Testis (tissue), 3 donors: ENCODE measurements around the gene CCM2. TPM values are rescaled to one million over a fixed set of nuclear protein-coding genes. Genes with fewer than 3 reads are reported as not detected.

Experiments
- DNase-seq: peaks from one replicate; pipeline ENCODE4 v3.0.0-alpha.2; 2019
- H3K27ac ChIP-seq, 2 donors: fragments of 200-600 bp; sonication (generic); one replicate each; pipeline ENCODE4 v1.5.1; 2019
- H3K27me3 ChIP-seq: fragments of 200-600 bp; sonication (generic); one replicate; pipeline ENCODE4 v1.5.1; 2019
- H3K36me3 ChIP-seq: fragments of 200-600 bp; sonication (generic); one replicate; pipeline ENCODE4 v1.5.1; 2017; ENCODE audit warnings: low read depth; ENCODE audit errors: missing control alignments
- H3K4me1 ChIP-seq: fragments of 200-600 bp; sonication (generic); one replicate; pipeline ENCODE4 v1.5.1; 2019
- H3K4me3 ChIP-seq, 2 donors: fragments of 200-600 bp; sonication (generic); one replicate each; pipeline ENCODE4 v1.5.1; 2017 to 2019
- H3K9me3 ChIP-seq: fragments of 200-600 bp; sonication (generic); one replicate; pipeline ENCODE4 v1.5.1; 2017
- CTCF ChIP-seq, 3 experiments: fragments of 450-650 bp in 2 of 3; fragments of 200-600 bp in 1 of 3; sonication (generic) in 1 of 3; IDR thresholded peaks; one replicate each; pipeline ENCODE4 v1.5.1; 2016 to 2019; ENCODE audit warnings: antibody characterized with exemption in 3 of 3, mild to moderate bottlenecking in 2 of 3, moderate library complexity in 1 of 3
- POLR2A ChIP-seq: fragments of 450-650 bp; IDR thresholded peaks from one replicate; pipeline ENCODE4 v1.6.1; 2017; ENCODE audit warnings: antibody characterized with exemption, mild to moderate bottlenecking, moderate library complexity
- WGBS, 2 donors: methylation state at CpG; one replicate each; pipeline ENCODE4 v1.1.5; 2018; 5-methylcytosine and 5-hydroxymethylcytosine counted together
- intact Hi-C: fragments of 100-400 bp; cut with DNase I; formaldehyde crosslinking; loops from one replicate; pipeline ENCODE4 v1.15.1; 2023; ENCODE audit warnings: low total_unique reads
- polyA plus RNA-seq: library from polyadenylated mRNA; stranded (reverse); fragments of 350-450 nt; fragmentation: Illumina TruSeq; extraction: RNeasy Lipid Tissue Mini Kit (QIAGEN cat#74804); gene quantifications from one replicate; pipeline ENCODE4 v1.2.3, GENCODE V29; 2014; ENCODE audit warnings: low read depth, low replicate concordance; ENCODE audit not compliant: insufficient read depth
- total RNA-seq, 2 donors: library from RNA; depleted of rRNA; stranded (reverse); fragments of >200 nt; gene quantifications; one replicate each; pipeline ENCODE4 v1.2.3, GENCODE V29; 2016

Gene CCM2
- total and polyA plus RNA-seq, 3 donors from 2014 or later, result 57.6 to 95.1 (median 85.4) TPM

GRCh38 chr7:45089341-45089891 is 89.4 kb downstream of the CCM2 start:
- peak overlapping the region; percentile 57 to 58 for H3K4me3 ChIP-seq
- intact Hi-C loops, result no loop called here
- no peaks in the 10 kb centered on the region for H3K36me3 ChIP-seq
- peaks cover 12% of the 10 kb centered on the region for H3K4me1 ChIP-seq
- no peaks in the 10 kb centered on the region for H3K9me3 ChIP-seq
- H3K27me3 ChIP-seq, result no peaks in the 10 kb centered on the region
- TF ChIP-seq POLR2A (no peak), CTCF (IDR thresholded peaks at IDR 0.05) (no peak)
- DNase-seq, result peak; percentile 86
- WGBS, 2 donors, result 3 to 10% methylated on average over 8 to 22 of the region's 22 CpGs
- H3K27ac ChIP-seq, result no peak overlapping the region

GRCh38 chr7:45092100-45092930 is 92.3 kb downstream of the CCM2 start:
- TF ChIP-seq CTCF (IDR thresholded peaks at IDR 0.05) (no peak), POLR2A (no peak)
- intact Hi-C loops, result no loop called here
- no peaks in the 10 kb centered on the region for H3K36me3 ChIP-seq
- DNase-seq, result no peak
- no peak overlapping the region for H3K4me3 ChIP-seq
- H3K4me1 ChIP-seq, result peaks cover 8% of the 10 kb centered on the region
- H3K9me3 ChIP-seq, result no peaks in the 10 kb centered on the region
- no peaks in the 10 kb centered on the region for H3K27me3 ChIP-seq
- 35 to 41% methylated on average over 7 of the region's 7 CpGs for WGBS, 2 donors
- H3K27ac ChIP-seq, result no peak overlapping the region

GRCh38 chr7:45092931-45093235 is 92.9 kb downstream of the CCM2 start:
- H3K4me1 ChIP-seq, result peaks cover 6% of the 10 kb centered on the region
- no peak for DNase-seq
- H3K27me3 ChIP-seq, result no peaks in the 10 kb centered on the region
- no peak overlapping the region for H3K27ac ChIP-seq
- H3K4me3 ChIP-seq, result no peak overlapping the region
- H3K9me3 ChIP-seq, result no peaks in the 10 kb centered on the region
- intact Hi-C loops, result no loop called here
- WGBS, 2 donors, result 58 to 63% methylated on average over 3 of the region's 3 CpGs
- no peak for TF ChIP-seq POLR2A
- no peak for TF ChIP-seq CTCF (IDR thresholded peaks at IDR 0.05)
- no peaks in the 10 kb centered on the region for H3K36me3 ChIP-seq

GRCh38 chr7:45098983-45099839 is 99.2 kb downstream of the CCM2 start:
- Histone ChIP-seq H3K9me3 (no peaks in the 10 kb centered on the region), H3K4me1 (no peaks in the 10 kb centered on the region), H3K36me3 (no peaks in the 10 kb centered on the region), H3K27ac (no peak overlapping the region), H3K27me3 (no peaks in the 10 kb centered on the region), H3K4me3 (no peak overlapping the region)
- WGBS, 2 donors, result 87% methylated on average over 10 of the region's 10 CpGs
- DNase-seq, result no peak
- intact Hi-C loops, result no loop called here
- no peak for TF ChIP-seq CTCF (IDR thresholded peaks at IDR 0.05)
- TF ChIP-seq POLR2A, result no peak
